ENCODE data around the gene CYB561D1. TPM values are rescaled to one million over a fixed set of nuclear protein-coding genes. Genes with fewer than 3 reads are reported as not detected.

CYB561D1 gene
- total and polyA plus RNA-seq, 9 donors: 3.9 to 13.8 (median 9.0) TPM

DNA sequence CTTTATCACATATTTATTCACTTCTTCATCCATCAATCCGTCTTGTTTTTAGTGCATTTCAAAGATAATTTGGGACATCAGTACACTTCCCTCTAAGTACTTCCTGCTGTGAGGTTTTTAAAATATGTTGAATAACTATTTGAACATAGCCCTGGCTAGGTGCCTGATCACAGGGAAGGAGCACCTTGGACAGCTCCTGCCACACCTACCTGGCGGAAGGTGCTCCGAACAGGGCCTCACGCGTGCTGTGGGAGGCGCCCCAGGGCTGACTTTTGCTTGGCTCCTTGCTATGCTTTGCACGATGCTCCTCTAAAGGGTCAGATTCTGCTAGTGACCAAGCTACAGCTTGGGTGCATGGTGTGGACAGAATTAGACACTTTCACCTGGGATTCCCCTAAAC is 15.1 kb upstream of the CYB561D1 start:
- no peak overlapping the region for H3K27ac ChIP-seq (ENCODE audit: low read length)
- 13% methylated on average over 6 of the region's 7 CpGs for WGBS (ENCODE audit: insufficient coverage)
- DNase-seq: no peak
- no peaks in the 10 kb centered on the region for H3K9me3 ChIP-seq (replicated peaks; ENCODE audit: control insufficient read depth, low read depth, low read length)
- H3K27me3 ChIP-seq (ENCODE audit: control insufficient read depth, insufficient read depth, low read length): peaks cover 26% of the 10 kb centered on the region
- peaks cover 34% of the 10 kb centered on the region for H3K36me3 ChIP-seq (ENCODE audit: control insufficient read depth, insufficient read depth, low read length)
- peaks cover 36% of the 10 kb centered on the region for H3K4me1 ChIP-seq (ENCODE audit: control insufficient read depth, insufficient read depth, low read length)
- H3K4me3 ChIP-seq (ENCODE audit: low read length): no peak overlapping the region

GRCh38 chr1:109479311-109479710 is 14.6 kb upstream of the CYB561D1 start:
- no peak overlapping the region for H3K4me3 ChIP-seq (ENCODE audit: low read length)
- 49% methylated on average over 5 of the region's 5 CpGs for WGBS (ENCODE audit: insufficient coverage)
- H3K27me3 ChIP-seq (ENCODE audit: control insufficient read depth, insufficient read depth, low read length): peaks cover 26% of the 10 kb centered on the region
- no peak for DNase-seq
- peaks cover 34% of the 10 kb centered on the region for H3K36me3 ChIP-seq (ENCODE audit: control insufficient read depth, insufficient read depth, low read length)
- no peak overlapping the region for H3K27ac ChIP-seq (ENCODE audit: low read length)
- H3K4me1 ChIP-seq (ENCODE audit: control insufficient read depth, insufficient read depth, low read length): peaks cover 36% of the 10 kb centered on the region
- no peaks in the 10 kb centered on the region for H3K9me3 ChIP-seq (replicated peaks; ENCODE audit: control insufficient read depth, low read depth, low read length)

DNA sequence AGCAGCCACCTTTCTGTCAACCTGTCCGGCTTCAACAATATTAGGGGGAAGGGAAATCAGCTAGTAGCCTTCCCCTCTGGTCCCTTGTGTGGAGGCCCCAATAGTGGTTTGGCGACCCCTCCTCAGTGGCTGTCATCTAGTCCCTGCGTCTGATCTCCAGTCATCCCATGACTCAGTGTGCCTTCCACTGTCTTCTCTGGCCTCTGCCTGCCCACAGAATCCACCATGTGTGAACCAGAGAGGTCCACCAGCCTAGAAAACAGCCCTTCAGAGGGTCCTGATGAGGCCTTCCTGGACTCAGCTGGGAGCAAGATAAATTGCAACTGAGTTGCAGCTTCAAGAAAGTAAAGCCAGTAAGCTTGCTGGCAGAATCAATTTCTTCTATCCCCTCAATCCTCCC is 14.0 kb upstream of the CYB561D1 start:
- Histone ChIP-seq H3K36me3 (ENCODE audit: control insufficient read depth, insufficient read depth, low read length) (peaks cover 33% of the 10 kb centered on the region), H3K9me3 (replicated peaks; ENCODE audit: control insufficient read depth, low read depth, low read length) (no peaks in the 10 kb centered on the region), H3K27me3 (ENCODE audit: control insufficient read depth, insufficient read depth, low read length) (peaks cover 26% of the 10 kb centered on the region), H3K4me3 (ENCODE audit: low read length) (no peak overlapping the region), H3K4me1 (ENCODE audit: control insufficient read depth, insufficient read depth, low read length) (peaks cover 40% of the 10 kb centered on the region), H3K27ac (ENCODE audit: low read length) (no peak overlapping the region)
- 88% methylated on average over 1 of the region's 3 CpGs for WGBS (ENCODE audit: insufficient coverage)
- DNase-seq: no peak

DNA sequence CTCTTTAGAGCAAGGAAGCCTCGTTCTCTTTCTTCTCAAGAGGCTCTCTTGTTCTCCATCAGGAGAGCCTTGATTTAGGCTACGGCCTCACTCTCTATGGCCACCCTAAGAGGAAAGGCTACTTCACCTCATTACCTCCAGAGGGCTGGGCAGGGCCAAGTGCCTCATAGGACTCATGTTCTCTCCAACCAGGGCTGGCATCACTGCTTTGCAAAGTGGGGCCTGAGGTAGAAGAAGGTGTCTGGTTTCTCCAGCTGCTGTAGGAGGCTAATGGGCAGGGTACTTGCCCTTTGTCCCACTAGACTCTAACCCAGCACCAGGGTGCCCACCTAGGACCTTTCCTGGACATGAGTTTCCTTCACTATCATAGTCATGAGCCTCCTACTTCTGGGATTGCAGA is 12.2 kb upstream of the CYB561D1 start:
- H3K36me3 ChIP-seq (ENCODE audit: control insufficient read depth, insufficient read depth, low read length): peaks cover 38% of the 10 kb centered on the region
- DNase-seq: no peak
- 43% methylated on average over 1 of the region's 2 CpGs for WGBS (ENCODE audit: insufficient coverage)
- peaks cover 20% of the 10 kb centered on the region for H3K27me3 ChIP-seq (ENCODE audit: control insufficient read depth, insufficient read depth, low read length)
- no peak overlapping the region for H3K4me3 ChIP-seq (ENCODE audit: low read length)
- H3K9me3 ChIP-seq (replicated peaks; ENCODE audit: control insufficient read depth, low read depth, low read length): no peaks in the 10 kb centered on the region
- peaks cover 46% of the 10 kb centered on the region for H3K4me1 ChIP-seq (ENCODE audit: control insufficient read depth, insufficient read depth, low read length)
- H3K27ac ChIP-seq (ENCODE audit: low read length): no peak overlapping the region

DNA sequence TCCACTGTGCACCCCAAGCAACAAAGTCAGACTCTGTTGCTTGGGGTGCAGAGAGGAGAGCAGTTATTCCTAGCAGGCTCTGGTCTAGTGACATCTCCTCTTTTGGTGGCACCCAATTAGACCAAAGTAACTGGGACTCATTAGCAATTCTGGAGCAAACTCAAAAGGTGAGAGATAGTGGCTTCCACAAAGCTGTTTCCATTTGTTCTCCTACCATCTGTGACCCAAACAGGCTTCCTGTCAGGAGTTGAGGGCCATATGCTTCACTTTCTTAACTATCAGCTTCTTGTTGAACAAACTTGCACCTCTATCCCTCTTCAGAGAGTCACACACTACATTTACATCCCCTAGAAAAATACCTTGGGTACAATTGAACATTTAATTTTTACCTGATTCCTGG is 11.7 kb upstream of the CYB561D1 start:
- Histone ChIP-seq H3K36me3 (ENCODE audit: control insufficient read depth, insufficient read depth, low read length) (peaks cover 42% of the 10 kb centered on the region), H3K4me1 (ENCODE audit: control insufficient read depth, insufficient read depth, low read length) (peaks cover 46% of the 10 kb centered on the region), H3K27me3 (ENCODE audit: control insufficient read depth, insufficient read depth, low read length) (peaks cover 19% of the 10 kb centered on the region), H3K27ac (ENCODE audit: low read length) (no peak overlapping the region), H3K9me3 (replicated peaks; ENCODE audit: control insufficient read depth, low read depth, low read length) (no peaks in the 10 kb centered on the region), H3K4me3 (ENCODE audit: low read length) (no peak overlapping the region)
- no peak for DNase-seq

DNA sequence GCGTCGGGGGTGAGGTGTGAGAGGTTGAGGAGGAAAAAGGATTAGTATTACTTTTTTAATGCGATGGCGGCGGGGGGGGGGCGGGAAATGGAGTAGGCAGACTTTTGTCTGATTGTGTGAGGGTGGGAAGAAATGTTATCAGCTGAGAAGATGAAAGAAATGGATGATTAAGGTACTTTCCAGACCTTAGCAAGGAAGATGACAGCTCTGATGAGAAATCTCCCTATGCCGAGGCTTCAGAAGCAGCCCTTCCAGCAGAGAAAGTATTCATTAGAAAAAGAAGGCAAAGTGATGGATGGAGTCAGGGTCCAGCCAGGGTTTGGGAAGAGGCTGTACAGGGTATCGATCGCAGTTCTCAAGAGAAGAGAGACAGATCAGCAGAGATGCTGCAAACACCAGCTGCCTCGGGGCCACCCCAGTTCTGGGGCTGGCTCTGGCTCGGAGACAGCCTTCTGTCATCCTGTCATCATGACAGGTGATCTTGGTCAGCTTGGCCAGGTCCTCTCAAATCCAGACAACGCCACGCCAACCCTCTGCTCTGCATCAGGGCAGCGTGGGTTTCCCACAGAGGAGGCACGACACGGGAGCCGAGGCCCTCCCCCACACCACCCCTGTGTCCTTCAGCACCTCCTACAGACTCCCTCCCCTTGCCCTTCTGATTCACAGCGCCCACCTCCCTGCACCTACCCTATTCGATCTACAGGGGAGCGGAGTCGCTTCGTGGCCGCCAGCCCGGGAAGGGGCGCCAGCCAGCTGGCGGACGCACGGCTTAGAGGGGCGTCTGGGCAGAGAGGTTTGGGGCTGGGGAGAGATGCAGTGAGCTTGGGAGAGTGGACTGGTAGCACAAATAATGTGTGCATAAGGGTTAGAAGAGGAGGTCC is 10.9 kb upstream of the CYB561D1 start:
- no peak for DNase-seq
- H3K4me1 ChIP-seq (ENCODE audit: control insufficient read depth, insufficient read depth, low read length): peaks cover 46% of the 10 kb centered on the region
- WGBS (ENCODE audit: insufficient coverage): 6% methylated on average over 13 of the region's 29 CpGs
- peaks cover 42% of the 10 kb centered on the region for H3K36me3 ChIP-seq (ENCODE audit: control insufficient read depth, insufficient read depth, low read length)
- H3K4me3 ChIP-seq (ENCODE audit: low read length): peak overlapping the region; percentile 46
- H3K27ac ChIP-seq (ENCODE audit: low read length): peak overlapping the region; percentile 39
- H3K27me3 ChIP-seq (ENCODE audit: control insufficient read depth, insufficient read depth, low read length): peaks cover 13% of the 10 kb centered on the region
- H3K9me3 ChIP-seq (replicated peaks; ENCODE audit: control insufficient read depth, low read depth, low read length): no peaks in the 10 kb centered on the region

DNA sequence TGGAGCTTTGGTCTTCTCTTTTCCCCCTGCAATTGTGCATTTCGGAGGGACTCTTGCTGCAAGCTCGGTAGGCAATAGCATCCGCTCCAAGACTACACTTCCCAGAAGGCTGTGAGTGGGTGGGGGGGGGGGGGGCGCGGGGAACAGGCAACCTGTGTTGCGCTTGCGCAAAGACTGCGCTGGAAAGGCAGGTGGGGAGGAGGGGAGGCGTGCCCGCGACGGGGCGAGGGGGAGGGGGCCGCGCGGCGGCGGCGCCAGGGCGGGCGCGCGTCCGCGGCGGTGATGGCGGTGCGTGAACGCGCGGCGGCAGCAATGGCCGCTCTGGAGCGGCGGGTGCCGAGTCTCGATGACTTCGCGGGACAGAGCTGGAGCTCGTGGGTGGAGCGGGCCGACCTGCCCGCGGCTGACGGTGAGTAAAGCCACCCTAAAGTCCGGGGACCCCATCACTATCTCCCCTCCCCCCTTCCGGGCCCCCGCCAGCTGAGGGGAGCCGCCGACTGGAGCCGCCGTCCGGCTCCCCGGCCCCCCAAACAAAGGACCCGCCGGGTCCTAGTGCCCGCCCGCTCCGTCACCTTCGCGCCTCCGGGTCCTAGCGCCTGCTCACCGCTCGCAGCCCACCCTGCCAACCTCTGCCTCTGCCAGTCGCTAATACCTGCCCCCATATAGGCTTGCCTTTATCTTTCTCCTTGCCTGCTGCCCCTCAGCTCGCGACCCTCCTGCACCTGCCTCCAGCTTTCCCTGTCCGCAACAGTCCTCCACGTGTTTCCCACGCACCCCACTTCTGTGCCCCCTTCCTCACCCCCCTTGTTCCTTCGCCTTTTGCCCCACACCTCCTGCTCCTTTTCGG is 10.0 kb upstream of the CYB561D1 start, which contains the start of gene ATXN7L2:
TSS of gene ATXN7L2 (plus strand) at position 234 of the 847 bp plus-strand sequence. CDS start at position 283, 49 bp downstream.
- H3K4me1 ChIP-seq (ENCODE audit: control insufficient read depth, insufficient read depth, low read length): peaks cover 45% of the 10 kb centered on the region
- H3K9me3 ChIP-seq (replicated peaks; ENCODE audit: control insufficient read depth, low read depth, low read length): no peaks in the 10 kb centered on the region
- H3K27me3 ChIP-seq (ENCODE audit: control insufficient read depth, insufficient read depth, low read length): peaks cover 7% of the 10 kb centered on the region
- 0% methylated on average over 56 of the region's 73 CpGs for WGBS (ENCODE audit: insufficient coverage)
- peak within 1 kb of the TSS; percentile 95 for H3K27ac ChIP-seq (ENCODE audit: low read length)
- peaks cover 46% of the 10 kb centered on the region for H3K36me3 ChIP-seq (ENCODE audit: control insufficient read depth, insufficient read depth, low read length)
- peak; percentile 97 for DNase-seq
- peak within 1 kb of the TSS; percentile 66 for H3K4me3 ChIP-seq (ENCODE audit: low read length)

- Histone ChIP-seq H3K4me1 (ENCODE audit: control insufficient read depth, insufficient read depth, low read length) (peaks cover 38% of the 10 kb centered on the region), H3K27me3 (ENCODE audit: control insufficient read depth, insufficient read depth, low read length) (peaks cover 3% of the 10 kb centered on the region), H3K36me3 (ENCODE audit: control insufficient read depth, insufficient read depth, low read length) (peaks cover 49% of the 10 kb centered on the region), H3K9me3 (replicated peaks; ENCODE audit: control insufficient read depth, low read depth, low read length) (no peaks in the 10 kb centered on the region), H3K27ac (ENCODE audit: low read length) (no peak overlapping the region), H3K4me3 (ENCODE audit: low read length) (peak overlapping the region; percentile 66)
- DNase-seq: no peak
- WGBS (ENCODE audit: insufficient coverage): 3% methylated on average over 8 of the region's 15 CpGs
Measured at GRCh38 chr1:109484519-109484975, 9.3 kb upstream of the CYB561D1 start.

DNA sequence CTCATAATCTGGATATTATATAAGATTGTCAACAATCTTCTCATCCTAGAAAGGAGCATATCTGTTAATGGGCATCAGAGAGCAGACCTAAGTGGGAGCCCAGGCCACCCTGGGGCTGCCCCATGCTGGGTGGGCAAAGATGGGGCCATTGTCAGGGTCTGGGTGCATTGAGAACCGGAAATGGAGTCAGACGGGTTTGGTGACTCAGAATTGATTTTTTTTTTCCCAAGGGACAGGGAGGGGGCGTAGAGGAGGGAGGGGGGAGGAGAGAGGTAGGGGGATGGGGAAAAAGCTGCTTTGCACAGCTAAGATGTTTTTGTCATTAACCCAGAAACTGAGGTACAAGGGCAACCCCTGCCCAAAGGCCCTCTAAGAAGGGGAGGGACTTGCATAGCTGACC is 8.9 kb upstream of the CYB561D1 start:
- no peaks in the 10 kb centered on the region for H3K27me3 ChIP-seq (ENCODE audit: control insufficient read depth, insufficient read depth, low read length)
- peaks cover 50% of the 10 kb centered on the region for H3K36me3 ChIP-seq (ENCODE audit: control insufficient read depth, insufficient read depth, low read length)
- peaks cover 34% of the 10 kb centered on the region for H3K4me1 ChIP-seq (ENCODE audit: control insufficient read depth, insufficient read depth, low read length)
- peak overlapping the region; percentile 66 for H3K4me3 ChIP-seq (ENCODE audit: low read length)
- no peaks in the 10 kb centered on the region for H3K9me3 ChIP-seq (replicated peaks; ENCODE audit: control insufficient read depth, low read depth, low read length)
- no CpG with 5 or more reads among the region's 3 CpGs for WGBS (ENCODE audit: insufficient coverage)
- no peak overlapping the region for H3K27ac ChIP-seq (ENCODE audit: low read length)
- no peak for DNase-seq

- no peaks in the 10 kb centered on the region for H3K27me3 ChIP-seq (ENCODE audit: control insufficient read depth, insufficient read depth, low read length)
- peaks cover 59% of the 10 kb centered on the region for H3K36me3 ChIP-seq (ENCODE audit: control insufficient read depth, insufficient read depth, low read length)
- H3K4me3 ChIP-seq (ENCODE audit: low read length): no peak overlapping the region
- no peaks in the 10 kb centered on the region for H3K9me3 ChIP-seq (replicated peaks; ENCODE audit: control insufficient read depth, low read depth, low read length)
- peaks cover 22% of the 10 kb centered on the region for H3K4me1 ChIP-seq (ENCODE audit: control insufficient read depth, insufficient read depth, low read length)
- DNase-seq: no peak
- H3K27ac ChIP-seq (ENCODE audit: low read length): no peak overlapping the region
- 7% methylated on average over 2 of the region's 5 CpGs for WGBS (ENCODE audit: insufficient coverage)
Measured at GRCh38 chr1:109487261-109487660, 6.6 kb upstream of the CYB561D1 start.

Measured in muscle of leg (tissue), 11 donors.